Ishikawa (cell line): ENCODE measurements around the gene HTT.

ENCODE experiments used
- CEBPB ChIP-seq: IDR thresholded peaks from 2 replicates; pipeline ENCODE4 v1.6.1; 2012
- CREB1 ChIP-seq: IDR thresholded peaks from 2 replicates; pipeline ENCODE4 v1.6.1; 2012; ENCODE audit warnings: low read depth
- EGR1 ChIP-seq: IDR thresholded peaks from 2 replicates; pipeline ENCODE4 v1.6.1; 2012
- EP300 ChIP-seq: IDR thresholded peaks from 2 replicates; pipeline ENCODE4 v1.6.1; 2012; ENCODE audit warnings: borderline replicate concordance
- FOXM1 ChIP-seq: IDR thresholded peaks from 2 replicates; pipeline ENCODE4 v1.6.1; 2012; ENCODE audit warnings: low read depth, borderline replicate concordance
- MAX ChIP-seq: IDR thresholded peaks from 2 replicates; pipeline ENCODE4 v1.6.1; 2012
- NFIC ChIP-seq: IDR thresholded peaks from 2 replicates; pipeline ENCODE4 v1.6.1; 2012
- RAD21 ChIP-seq: IDR thresholded peaks from 2 replicates; pipeline ENCODE4 v1.6.1; 2012; ENCODE audit warnings: low read depth
- REST ChIP-seq: IDR thresholded peaks from 2 replicates; pipeline ENCODE4 v1.6.1; 2012; ENCODE audit warnings: low read depth, mild to moderate bottlenecking
- TAF1 ChIP-seq: IDR thresholded peaks from 2 replicates; pipeline ENCODE4 v1.6.1; 2012; ENCODE audit warnings: low read depth, mild to moderate bottlenecking
- TCF12 ChIP-seq: IDR thresholded peaks from 2 replicates; pipeline ENCODE4 v1.6.1; 2012; ENCODE audit warnings: low read depth
- TEAD4 ChIP-seq: IDR thresholded peaks from 2 replicates; pipeline ENCODE4 v1.6.1; 2012
- USF1 ChIP-seq: IDR thresholded peaks from 2 replicates; pipeline ENCODE4 v1.6.1; 2012
- YY1 ChIP-seq: IDR thresholded peaks from 2 replicates; pipeline ENCODE4 v1.6.1; 2012; ENCODE audit warnings: low read depth
- ZBTB7A ChIP-seq: IDR thresholded peaks from 2 replicates; pipeline ENCODE4 v1.6.1; 2012; ENCODE audit warnings: low read depth

Gene HTT

GRCh38 chr4:3040452-3041191 is 33.9 kb upstream of the HTT start:
- TF ChIP-seq TEAD4 (no peak), MAX (no peak), REST (no peak), CREB1 (no peak), NFIC (no peak), TAF1 (no peak), YY1 (no peak), CEBPB (no peak), ZBTB7A (no peak)

GRCh38 chr4:3041192-3042142 is 33.0 kb upstream of the HTT start:
- no peak for TF ChIP-seq CEBPB
- no peak for TF ChIP-seq ZBTB7A
- TF ChIP-seq EP300 = no peak
- no peak for TF ChIP-seq EGR1
- TF ChIP-seq TEAD4 = no peak
- no peak for TF ChIP-seq YY1
- no peak for TF ChIP-seq REST
- TF ChIP-seq FOXM1 = no peak
- TF ChIP-seq TCF12 = no peak
- no peak for TF ChIP-seq MAX
- no peak for TF ChIP-seq USF1
- no peak for TF ChIP-seq TAF1
- no peak for TF ChIP-seq NFIC
- TF ChIP-seq RAD21 = no peak
- no peak for TF ChIP-seq CREB1

- TF ChIP-seq FOXM1 (no peak), REST (no peak), MAX (no peak), CREB1 (no peak), RAD21 (no peak), NFIC (no peak), USF1 (no peak), YY1 (no peak), TEAD4 (no peak), ZBTB7A (no peak), EGR1 (no peak), TCF12 (no peak), CEBPB (no peak), TAF1 (no peak), EP300 (no peak)
These were observed 32.3 kb upstream of the HTT start for GRCh38 chr4:3042226-3042625.
